CD4-positive, alpha-beta T cell treated with Interleukin-1 beta for 1 hour (primary cell): ENCODE data around the gene UBE2E3.
A peak's percentile ranks its signal among the peaks of the same experiment; 100 is the strongest.
"Not testable (repeated sequence)": the region's sequence is repeated elsewhere in the genome, so short reads cannot be mapped to it uniquely, and the experiment has no call there.

Source experiments
- DNase-seq, 2 donors: peaks; one replicate each; pipeline ENCODE4 v3.0.0-alpha.2; 2020 to 2022

Gene UBE2E3

GRCh38 chr2:181036848-181037603, 56.6 kb downstream of the UBE2E3 start:
- no peak for DNase-seq

GRCh38 chr2:181037922-181038321, 57.5 kb downstream of the UBE2E3 start:
- no peak for DNase-seq

GRCh38 chr2:181038796-181039195, 58.4 kb downstream of the UBE2E3 start:
- DNase-seq: no peak

- not testable (repeated sequence) for DNase-seq
Measured at GRCh38 chr2:181040839-181041238, 60.4 kb downstream of the UBE2E3 start.

- no peak for DNase-seq
Measured at GRCh38 chr2:181041661-181042060, 61.3 kb downstream of the UBE2E3 start.

- no peak for DNase-seq
Measured at GRCh38 chr2:181042706-181043105, 62.3 kb downstream of the UBE2E3 start.

- DNase-seq: no peak
Measured at GRCh38 chr2:181046833-181047232, 66.4 kb downstream of the UBE2E3 start.

- DNase-seq: no peak
Measured at GRCh38 chr2:181047829-181048228, 67.4 kb downstream of the UBE2E3 start.

GRCh38 chr2:181051861-181052522, 71.6 kb downstream of the UBE2E3 start:
- no peak for DNase-seq

- DNase-seq: no peak
Measured at GRCh38 chr2:181052523-181052891, 72.1 kb downstream of the UBE2E3 start.

GRCh38 chr2:181054256-181054655, 73.9 kb downstream of the UBE2E3 start:
- DNase-seq: no peak

GRCh38 chr2:181054843-181055242, 74.4 kb downstream of the UBE2E3 start:
- DNase-seq: no peak

- DNase-seq: peak; percentile 23 to 59
Measured at GRCh38 chr2:181058378-181059269, 78.2 kb downstream of the UBE2E3 start.

GRCh38 chr2:181063696-181064095, 83.3 kb downstream of the UBE2E3 start:
- no peak for DNase-seq

- no peak for DNase-seq
Measured at GRCh38 chr2:181065458-181065857, 85.1 kb downstream of the UBE2E3 start.

- DNase-seq: no peak
Measured at GRCh38 chr2:181066333-181066732, 85.9 kb downstream of the UBE2E3 start.

- no peak for DNase-seq
Measured at GRCh38 chr2:181070119-181070835, 89.9 kb downstream of the UBE2E3 start.

- no peak for DNase-seq
Measured at GRCh38 chr2:181070836-181071200, 90.4 kb downstream of the UBE2E3 start.

- DNase-seq: no peak
Measured at GRCh38 chr2:181072486-181073235, 92.3 kb downstream of the UBE2E3 start.

- DNase-seq: no peak
Measured at GRCh38 chr2:181073896-181074295, 93.5 kb downstream of the UBE2E3 start.

- no peak for DNase-seq
Measured at GRCh38 chr2:181074457-181074856, 94.1 kb downstream of the UBE2E3 start.

GRCh38 chr2:181076658-181077057, 96.3 kb downstream of the UBE2E3 start:
- DNase-seq: no peak
